Kidney (tissue), 14 donors: ENCODE data around the gene ZNF628. TPM values are rescaled to one million over a fixed set of nuclear protein-coding genes. Genes with fewer than 3 reads are reported as not detected.

ENCODE experiments used
- DNase-seq, 5 donors: peaks; one replicate each; pipeline ENCODE4 v3.0.0-alpha.2; 2013 to 2020
- FAIRE-seq: peaks from 2 replicates; lab custom pipeline; 2012; peaks lifted over from hg19 to GRCh38; lab: Jason Lieb, UNC
- H3K27ac ChIP-seq, 2 donors: one replicate each; pipeline ENCODE4 v1.7.0; 2013; ENCODE audit warnings: low read depth in 2 of 2, low read length in 2 of 2, inconsistent platforms in 1 of 2
- H3K27me3 ChIP-seq: one replicate; pipeline ENCODE4 v1.7.1; 2013; ENCODE audit warnings: low read length, inconsistent platforms; ENCODE audit not compliant: control insufficient read depth, insufficient read depth
- H3K36me3 ChIP-seq, 3 donors: one replicate each; pipeline versions ENCODE4 v1.7.0 to v1.7.1; 2013; ENCODE audit warnings: low read length in 3 of 3, control low read depth in 1 of 3, inconsistent platforms in 1 of 3; ENCODE audit not compliant: insufficient read depth in 3 of 3, control insufficient read depth in 2 of 3
- H3K4me1 ChIP-seq, 3 donors: one replicate each; pipeline versions ENCODE4 v1.7.0 to v1.7.1; 2013; ENCODE audit warnings: low read length in 3 of 3, inconsistent platforms in 1 of 3, low read depth in 1 of 3; ENCODE audit not compliant: control insufficient read depth in 2 of 3, insufficient read depth in 2 of 3
- H3K4me3 ChIP-seq, 3 donors: one replicate each; pipeline versions ENCODE4 v1.7.0 to v1.8.1; 2013; ENCODE audit warnings: low read length in 3 of 3, control low read depth in 1 of 3, inconsistent platforms in 1 of 3
- H3K9ac ChIP-seq, 3 donors: one replicate each; pipeline versions ENCODE4 v1.7.0 to v1.7.1; 2013; ENCODE audit warnings: low read length in 3 of 3, control low read depth in 1 of 3, inconsistent platforms in 1 of 3
- H3K9me3 ChIP-seq, 3 donors: one replicate each; pipeline versions ENCODE4 v1.7.0 to v1.7.1; 2013; ENCODE audit warnings: low read length in 3 of 3, control low read depth in 1 of 3, inconsistent platforms in 1 of 3; ENCODE audit not compliant: control insufficient read depth in 2 of 3, insufficient read depth in 1 of 3
- CTCF ChIP-seq: IDR thresholded peaks from 3 replicates; pipeline ENCODE4 v1.5.1; 2012; ENCODE audit warnings: mild to moderate bottlenecking, moderate library complexity, borderline replicate concordance; ENCODE audit not compliant: insufficient read depth; ENCODE audit errors: extremely low read depth
- intact Hi-C: fragments of 100-400 bp; cut with DNase I; formaldehyde crosslinking; loops from one replicate; pipeline ENCODE4 v1.11.1; 2022
- polyA plus RNA-seq: library from polyadenylated mRNA; stranded (reverse); fragments of 350-450 nt; fragmentation: Illumina TruSeq; extraction: RNeasy Lipid Tissue Mini Kit (QIAGEN cat#74804); gene quantifications from one replicate; pipeline ENCODE4 v1.2.3, GENCODE V29; 2014; ENCODE audit warnings: low read depth, low replicate concordance; ENCODE audit not compliant: insufficient read depth
- total RNA-seq: library from RNA; stranded (reverse); fragmentation: NEBNext Ultra II Directional; extraction: Animal tissue kit (Norgen Biotek cat#: 25700); gene quantifications from one replicate; pipeline ENCODE4 v1.2.1, GENCODE V29; 2021
- donor health status: control.
- donor health status: control.
- donor health status: control.
- donor health status: control.
- donor health status: control.
- donor health status: DM: yes; HTN: yes; CAD: no.
- donor health status: Normal renal cell carcinoma (clear cell type).

The ZNF628 gene
- total and polyA plus RNA-seq, 2 donors from 2014 or later: 2.3 to 12.0 TPM

DNA sequence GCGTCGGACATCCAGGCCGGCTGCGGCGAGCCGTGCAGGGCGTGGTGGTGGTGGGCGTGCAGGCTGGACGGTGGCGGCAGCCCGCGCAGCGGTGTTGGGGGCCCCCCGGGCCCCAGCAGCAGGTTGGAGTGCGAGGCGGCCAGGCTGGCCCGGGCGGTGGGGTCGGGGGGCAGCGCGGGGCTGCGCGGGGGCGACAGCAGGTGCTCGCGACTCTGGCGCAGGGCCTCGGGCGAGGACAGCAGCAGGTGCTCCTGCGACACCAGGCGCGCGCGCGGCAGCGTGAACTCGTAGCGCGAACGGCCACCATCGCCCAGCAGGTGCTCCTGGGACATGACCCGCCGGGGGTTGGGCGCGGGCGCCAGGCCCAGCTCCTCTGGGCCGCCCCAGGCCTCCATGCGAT lies 43.1 kb upstream of the ZNF628 start:
- no peak overlapping the region for H3K9ac ChIP-seq
- FAIRE-seq (no peak), DNase-seq (no peak)
- H3K27ac ChIP-seq: no peak overlapping the region
- intact Hi-C loops: no loop called here
- H3K27me3 ChIP-seq: peaks cover 12% of the 10 kb centered on the region
- TF ChIP-seq CTCF: no peak
- H3K36me3 ChIP-seq: no peaks in the 10 kb centered on the region
- H3K9me3 ChIP-seq: no peaks in the 10 kb centered on the region
- no peaks in the 10 kb centered on the region for H3K4me1 ChIP-seq
- H3K4me3 ChIP-seq: no peak overlapping the region

DNA sequence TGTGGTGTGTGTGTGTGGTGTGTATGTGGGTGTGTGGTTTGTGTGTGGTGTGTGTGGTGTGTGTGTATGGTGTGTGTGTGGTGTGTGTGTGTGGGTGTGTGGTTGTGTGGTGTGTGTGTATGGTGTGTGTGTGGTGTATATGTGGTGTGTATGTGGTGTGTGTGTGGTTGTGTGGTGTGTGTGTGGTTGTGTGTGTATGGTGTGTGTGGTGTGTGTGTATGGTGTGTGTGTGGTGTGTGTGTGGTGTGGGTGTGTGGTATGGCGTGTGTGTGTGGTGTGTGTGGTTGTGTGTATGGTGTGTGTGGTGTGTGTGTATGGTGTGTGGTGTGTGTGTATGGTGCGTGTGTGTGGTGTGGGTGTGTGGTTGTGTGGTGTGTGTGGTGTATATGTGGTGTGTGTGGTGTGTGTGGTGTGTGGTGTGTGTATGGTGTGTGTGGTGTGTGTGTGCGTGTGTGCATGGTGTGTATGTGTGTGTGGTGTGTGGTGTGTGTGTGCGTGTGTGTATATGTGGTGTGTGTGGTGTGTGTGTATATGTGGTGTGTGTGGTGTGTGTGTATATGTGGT lies 42.0 kb upstream of the ZNF628 start:
- H3K4me1 ChIP-seq: no peaks in the 10 kb centered on the region
- H3K4me3 ChIP-seq: peak overlapping the region in 1 of 3 donors; percentile 21
- no peaks in the 10 kb centered on the region for H3K9me3 ChIP-seq
- H3K9ac ChIP-seq: no peak overlapping the region
- DNase-seq (no peak), FAIRE-seq (no peak)
- intact Hi-C loops: no loop called here
- peaks cover 17% of the 10 kb centered on the region for H3K27me3 ChIP-seq
- H3K27ac ChIP-seq: no peak overlapping the region
- no peak for TF ChIP-seq CTCF
- no peaks in the 10 kb centered on the region for H3K36me3 ChIP-seq

- no peak for TF ChIP-seq CTCF
- Histone ChIP-seq H3K4me1 (no peaks in the 10 kb centered on the region), H3K9me3 (no peaks in the 10 kb centered on the region), H3K36me3 (no peaks in the 10 kb centered on the region), H3K27ac (no peak overlapping the region), H3K9ac (no peak overlapping the region), H3K27me3 (peaks cover 18% of the 10 kb centered on the region), H3K4me3 (peak overlapping the region in 1 of 3 donors; percentile 6)
- no peak for FAIRE-seq
- no peak for DNase-seq
- intact Hi-C loops: no loop called here
Measured at GRCh38 chr19:55435020-55435419, 41.4 kb upstream of the ZNF628 start.

GRCh38 chr19:55436847-55437246 lies 39.6 kb upstream of the ZNF628 start:
- Histone ChIP-seq H3K9ac (no peak overlapping the region), H3K27me3 (peaks cover 33% of the 10 kb centered on the region), H3K9me3 (no peaks in the 10 kb centered on the region), H3K27ac (no peak overlapping the region), H3K36me3 (no peaks in the 10 kb centered on the region), H3K4me3 (no peak overlapping the region), H3K4me1 (peaks cover 0 to 3% (median 0%) of the 10 kb centered on the region in 3 donors)
- DNase-seq (no peak), FAIRE-seq (no peak)
- TF ChIP-seq CTCF: no peak
- intact Hi-C loops: no loop called here
